ENCODE data around the gene CRIM1.

CRIM1 gene

GRCh38 chr2:36538335-36538734, 182.8 kb downstream of the CRIM1 start:
- Histone ChIP-seq H3K27ac (peak overlapping the region in 1 of 2 donors; percentile 22), H3K36me3 (peaks cover 50 to 77% (median 72%) of the 10 kb centered on the region in 3 donors), H3K4me3 (no peak overlapping the region), H3K4me1 (peaks cover 0 to 19% (median 5%) of the 10 kb centered on the region in 4 donors), H3K9me3 (no peaks in the 10 kb centered on the region), H3K27me3 (no peaks in the 10 kb centered on the region)
- no peak for DNase-seq
- TF ChIP-seq CTCF (IDR thresholded peaks at IDR 0.05) = no peak
- intact Hi-C loops (cut with DNase I; ENCODE audit: low total_unique reads) = no loop called here

GRCh38 chr2:36539631-36540030, 184.1 kb downstream of the CRIM1 start:
- Histone ChIP-seq H3K9me3 (no peaks in the 10 kb centered on the region), H3K27ac (peak overlapping the region; percentile 22 to 23), H3K4me1 (peaks cover 0 to 19% (median 5%) of the 10 kb centered on the region in 4 donors), H3K36me3 (peaks cover 52 to 87% (median 83%) of the 10 kb centered on the region in 3 donors), H3K27me3 (no peaks in the 10 kb centered on the region), H3K4me3 (no peak overlapping the region)
- DNase-seq = no peak
- no peak for TF ChIP-seq CTCF (IDR thresholded peaks at IDR 0.05)
- intact Hi-C loops (cut with DNase I; ENCODE audit: low total_unique reads) = no loop called here

- H3K27ac ChIP-seq = peak overlapping the region; percentile 22 to 24
- H3K4me3 ChIP-seq = no peak overlapping the region
- H3K27me3 ChIP-seq = no peaks in the 10 kb centered on the region
- no peak for TF ChIP-seq CTCF (IDR thresholded peaks at IDR 0.05)
- peaks cover 0 to 19% (median 5%) of the 10 kb centered on the region in 4 donors for H3K4me1 ChIP-seq
- H3K36me3 ChIP-seq = peaks cover 55 to 96% (median 91%) of the 10 kb centered on the region in 3 donors
- H3K9me3 ChIP-seq = no peaks in the 10 kb centered on the region
- intact Hi-C loops (cut with DNase I; ENCODE audit: low total_unique reads) = no loop called here
- no peak for DNase-seq
These were observed 185.6 kb downstream of the CRIM1 start for GRCh38 chr2:36540986-36541754.

- Histone ChIP-seq H3K4me1 (peaks cover 0 to 19% (median 5%) of the 10 kb centered on the region in 4 donors), H3K36me3 (peaks cover 61 to 92% (median 84%) of the 10 kb centered on the region in 3 donors), H3K27ac (peak overlapping the region; percentile 22 to 24), H3K27me3 (no peaks in the 10 kb centered on the region), H3K4me3 (no peak overlapping the region), H3K9me3 (no peaks in the 10 kb centered on the region)
- no peak for TF ChIP-seq CTCF (IDR thresholded peaks at IDR 0.05)
- DNase-seq = no peak
- intact Hi-C loops (cut with DNase I; ENCODE audit: low total_unique reads) = no loop called here
These were observed 186.5 kb downstream of the CRIM1 start for GRCh38 chr2:36541891-36542595.

GRCh38 chr2:36544638-36545338, 189.2 kb downstream of the CRIM1 start:
- DNase-seq = no peak
- peak overlapping the region; percentile 11 to 14 for H3K27ac ChIP-seq
- no peaks in the 10 kb centered on the region for H3K9me3 ChIP-seq
- TF ChIP-seq CTCF (IDR thresholded peaks at IDR 0.05) = peak in 1 of 2 experiments; percentile 28
- intact Hi-C loops (cut with DNase I; ENCODE audit: low total_unique reads) = no loop called here
- no peak overlapping the region for H3K4me3 ChIP-seq
- no peaks in the 10 kb centered on the region for H3K27me3 ChIP-seq
- peaks cover 0 to 18% (median 1%) of the 10 kb centered on the region in 4 donors for H3K4me1 ChIP-seq
- H3K36me3 ChIP-seq = peaks cover 59 to 92% (median 76%) of the 10 kb centered on the region in 3 donors
